DND-41 (cell line): Measurements from ENCODE around the gene TRMT61A.

ENCODE experiments used
- EZH2 ChIP-seq: IDR thresholded peaks from 3 replicates; pipeline ENCODE4 v1.6.1; 2012; ENCODE audit warnings: borderline replicate concordance, low read depth, mild to moderate bottlenecking, moderate library complexity, low read length, inconsistent platforms; ENCODE audit not compliant: severe bottlenecking
- TF ChIP-seq, protein P1 (sequence below): IDR thresholded peaks from 2 replicates; pipeline ENCODE4 v1.5.1; 2012; ENCODE audit warnings: borderline replicate concordance, low read length, moderate library complexity, mild to moderate bottlenecking; ENCODE audit not compliant: poor library complexity, severe bottlenecking; ENCODE audit errors: extremely low read depth

DNA sequence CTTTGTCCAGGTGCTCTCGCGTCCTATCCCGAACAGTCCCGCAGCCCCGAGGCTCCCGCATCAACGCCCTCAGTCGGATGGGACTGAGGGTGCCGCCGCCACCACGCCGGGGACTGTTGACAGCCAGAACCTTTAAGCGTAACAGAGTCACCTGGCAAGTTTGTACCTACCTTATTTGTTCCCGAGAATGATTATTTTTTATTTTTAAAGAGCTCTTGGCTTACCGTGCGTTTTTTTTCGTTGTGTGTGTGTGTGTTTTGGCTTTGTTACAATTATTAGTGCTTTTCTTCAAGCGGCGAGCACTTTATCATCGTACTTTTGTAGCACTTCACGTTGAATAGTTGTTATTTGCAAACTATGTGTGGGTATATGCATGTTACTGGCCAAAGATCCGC, 34.2 kb downstream of the TRMT61A start:
- TF ChIP-seq, protein P1, sequence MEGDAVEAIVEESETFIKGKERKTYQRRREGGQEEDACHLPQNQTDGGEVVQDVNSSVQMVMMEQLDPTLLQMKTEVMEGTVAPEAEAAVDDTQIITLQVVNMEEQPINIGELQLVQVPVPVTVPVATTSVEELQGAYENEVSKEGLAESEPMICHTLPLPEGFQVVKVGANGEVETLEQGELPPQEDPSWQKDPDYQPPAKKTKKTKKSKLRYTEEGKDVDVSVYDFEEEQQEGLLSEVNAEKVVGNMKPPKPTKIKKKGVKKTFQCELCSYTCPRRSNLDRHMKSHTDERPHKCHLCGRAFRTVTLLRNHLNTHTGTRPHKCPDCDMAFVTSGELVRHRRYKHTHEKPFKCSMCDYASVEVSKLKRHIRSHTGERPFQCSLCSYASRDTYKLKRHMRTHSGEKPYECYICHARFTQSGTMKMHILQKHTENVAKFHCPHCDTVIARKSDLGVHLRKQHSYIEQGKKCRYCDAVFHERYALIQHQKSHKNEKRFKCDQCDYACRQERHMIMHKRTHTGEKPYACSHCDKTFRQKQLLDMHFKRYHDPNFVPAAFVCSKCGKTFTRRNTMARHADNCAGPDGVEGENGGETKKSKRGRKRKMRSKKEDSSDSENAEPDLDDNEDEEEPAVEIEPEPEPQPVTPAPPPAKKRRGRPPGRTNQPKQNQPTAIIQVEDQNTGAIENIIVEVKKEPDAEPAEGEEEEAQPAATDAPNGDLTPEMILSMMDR, result no peak
- no peak for TF ChIP-seq EZH2
